Measurements from ENCODE around the gene ADCY10. TPM values are rescaled to one million over a fixed set of nuclear protein-coding genes. Genes with fewer than 3 reads are reported as not detected.

The ADCY10 gene
- total RNA-seq, 4 donors from 2014 or later: not detected

GRCh38 chr1:167841530-167841929, 72.4 kb downstream of the ADCY10 start:
- DNase-seq: no peak
- intact Hi-C loops (cut with DNase I): no loop called here
- Histone ChIP-seq H3K27me3 (no peaks in the 10 kb centered on the region), H3K4me1 (no peaks in the 10 kb centered on the region), H3K9me3 (no peaks in the 10 kb centered on the region), H3K36me3 (no peaks in the 10 kb centered on the region), H3K4me3 (no peak overlapping the region), H3K27ac (no peak overlapping the region)
- TF ChIP-seq CTCF (IDR thresholded peaks at IDR 0.05) (no peak), POLR2A (IDR thresholded peaks at IDR 0.05) (no peak)
- WGBS, 2 donors: 79 to 83% methylated on average over 3 of the region's 3 CpGs

GRCh38 chr1:167839009-167839408, 74.9 kb downstream of the ADCY10 start:
- no peak for TF ChIP-seq POLR2A (IDR thresholded peaks at IDR 0.05)
- no peak for TF ChIP-seq CTCF (IDR thresholded peaks at IDR 0.05)
- Histone ChIP-seq H3K9me3 (no peaks in the 10 kb centered on the region), H3K36me3 (no peaks in the 10 kb centered on the region), H3K4me3 (no peak overlapping the region), H3K4me1 (no peaks in the 10 kb centered on the region), H3K27me3 (no peaks in the 10 kb centered on the region), H3K27ac (no peak overlapping the region)
- WGBS, 2 donors: 54 to 73% methylated on average over 2 of the region's 2 CpGs
- intact Hi-C loops (cut with DNase I): no loop called here
- DNase-seq: no peak

GRCh38 chr1:167837326-167837725, 76.6 kb downstream of the ADCY10 start:
- Histone ChIP-seq H3K4me1 (no peaks in the 10 kb centered on the region), H3K4me3 (no peak overlapping the region), H3K36me3 (no peaks in the 10 kb centered on the region), H3K9me3 (no peaks in the 10 kb centered on the region), H3K27ac (no peak overlapping the region), H3K27me3 (no peaks in the 10 kb centered on the region)
- no peak for DNase-seq
- intact Hi-C loops (cut with DNase I): no loop called here
- 50 to 66% methylated on average over 2 of the region's 2 CpGs for WGBS, 2 donors
- TF ChIP-seq CTCF (IDR thresholded peaks at IDR 0.05) (no peak), POLR2A (IDR thresholded peaks at IDR 0.05) (no peak)

GRCh38 chr1:167836197-167836596, 77.7 kb downstream of the ADCY10 start:
- no peaks in the 10 kb centered on the region for H3K9me3 ChIP-seq
- intact Hi-C loops (cut with DNase I): no loop called here
- TF ChIP-seq POLR2A (IDR thresholded peaks at IDR 0.05) (no peak), CTCF (IDR thresholded peaks at IDR 0.05) (no peak)
- DNase-seq: no peak
- no peaks in the 10 kb centered on the region for H3K27me3 ChIP-seq
- H3K4me1 ChIP-seq: no peaks in the 10 kb centered on the region
- no peaks in the 10 kb centered on the region for H3K36me3 ChIP-seq
- WGBS, 2 donors: 86 to 87% methylated on average over 4 of the region's 4 CpGs
- H3K4me3 ChIP-seq: no peak overlapping the region
- no peak overlapping the region for H3K27ac ChIP-seq

GRCh38 chr1:167833904-167834303, 80.0 kb downstream of the ADCY10 start:
- no peaks in the 10 kb centered on the region for H3K9me3 ChIP-seq
- no peak for DNase-seq
- H3K36me3 ChIP-seq: no peaks in the 10 kb centered on the region
- H3K27me3 ChIP-seq: no peaks in the 10 kb centered on the region
- H3K4me1 ChIP-seq: peaks cover 0 to 9% (median 0%) of the 10 kb centered on the region in 3 donors
- no peak overlapping the region for H3K4me3 ChIP-seq
- intact Hi-C loops (cut with DNase I): no loop called here
- no peak overlapping the region for H3K27ac ChIP-seq
- no peak for TF ChIP-seq POLR2A (IDR thresholded peaks at IDR 0.05)
- no peak for TF ChIP-seq CTCF (IDR thresholded peaks at IDR 0.05)

All from esophagus squamous epithelium (tissue), 5 donors.